Thyroid gland (tissue), 4 donors: Measurements from ENCODE around the gene ACAD9. TPM values are rescaled to one million over a fixed set of nuclear protein-coding genes. Genes with fewer than 3 reads are reported as not detected.

Experiments
- DNase-seq, 2 donors: peaks; one replicate each; pipeline ENCODE4 v3.0.0-alpha.2; 2019
- H3K27ac ChIP-seq, 3 donors: fragments of 200-600 bp; sonication (generic); 1 replicate in 2 of 3; 2 replicates in 1 of 3; pipeline ENCODE4 v1.5.1; 2016 to 2019; ENCODE audit warnings: mild to moderate bottlenecking in 1 of 3, moderate library complexity in 1 of 3
- H3K27me3 ChIP-seq: fragments of 200-600 bp; sonication (generic); one replicate; pipeline ENCODE4 v1.5.1; 2019
- H3K36me3 ChIP-seq, 2 donors: fragments of 200-600 bp; sonication (generic); one replicate each; pipeline ENCODE4 v1.5.1; 2016 to 2019
- H3K4me1 ChIP-seq, 2 donors: fragments of 200-600 bp; sonication (generic); one replicate each; pipeline ENCODE4 v1.5.1; 2017 to 2019
- H3K4me3 ChIP-seq, 3 donors: fragments of 200-600 bp; sonication (generic); replicated peaks in 1 of 3; 1 replicate in 2 of 3; 2 replicates in 1 of 3; pipeline ENCODE4 v1.5.1; 2016; ENCODE audit warnings: mild to moderate bottlenecking in 1 of 3
- H3K9me3 ChIP-seq: fragments of 200-600 bp; sonication (generic); one replicate; pipeline ENCODE4 v1.5.1; 2017
- POLR2A ChIP-seq, 2 donors: fragments of 450-650 bp; IDR thresholded peaks; one replicate each; pipeline ENCODE4 v1.6.1; 2017; ENCODE audit warnings: antibody characterized with exemption in 2 of 2, mild to moderate bottlenecking in 2 of 2, moderate library complexity in 1 of 2
- WGBS, 2 donors: methylation state at CpG; one replicate each; pipeline ENCODE4 v1.1.5; 2017; 5-methylcytosine and 5-hydroxymethylcytosine counted together
- intact Hi-C: fragments of 100-400 bp; cut with DNase I; formaldehyde crosslinking; loops from one replicate; pipeline ENCODE4 v1.15.1; 2023
- total RNA-seq, 4 donors: library from RNA; depleted of rRNA; stranded (reverse); fragments of >200 nt; gene quantifications; one replicate each; pipeline ENCODE4 v1.2.3, GENCODE V29; 2016
- TF ChIP-seq, protein P1 (sequence below), 6 experiments: fragments of 200-600 bp in 3 of 6; fragments of 450-650 bp in 3 of 6; sonication (generic) in 3 of 6; IDR thresholded peaks; one replicate each; pipeline ENCODE4 v1.5.1; 2016 to 2019; ENCODE audit warnings: antibody characterized with exemption in 6 of 6, mild to moderate bottlenecking in 2 of 6, inconsistent platforms in 1 of 6, moderate library complexity in 1 of 6

Gene ACAD9
- total RNA-seq, 4 donors from 2014 or later: 38.4 to 78.8 (median 61.0) TPM

DNA sequence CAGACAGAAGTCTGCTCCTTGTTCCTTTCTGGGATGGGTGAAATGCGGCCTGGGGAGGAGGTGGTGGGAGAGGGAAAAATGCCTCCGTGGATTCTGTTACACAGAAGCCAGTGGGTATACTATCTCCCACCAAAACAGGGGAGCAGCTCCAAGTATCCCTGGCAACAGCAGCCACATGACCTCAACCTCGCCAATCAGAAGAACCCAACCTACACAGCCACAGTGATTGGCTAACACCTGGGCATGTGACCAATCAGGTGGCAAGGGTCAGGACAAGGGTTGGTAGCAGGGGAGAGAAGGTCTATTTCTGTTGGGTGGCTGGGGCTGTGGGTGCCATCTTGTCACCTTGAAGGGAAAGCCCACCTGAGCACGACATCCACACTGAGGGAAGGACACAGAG, 9.1 kb upstream of the ACAD9 start:
- Histone ChIP-seq H3K4me1 (no peaks in the 10 kb centered on the region), H3K27ac (no peak overlapping the region), H3K27me3 (no peaks in the 10 kb centered on the region), H3K36me3 (no peaks in the 10 kb centered on the region), H3K9me3 (no peaks in the 10 kb centered on the region), H3K4me3 (no peak overlapping the region)
- no peak for TF ChIP-seq POLR2A (IDR thresholded peaks at IDR 0.05)
- TF ChIP-seq, protein P1, sequence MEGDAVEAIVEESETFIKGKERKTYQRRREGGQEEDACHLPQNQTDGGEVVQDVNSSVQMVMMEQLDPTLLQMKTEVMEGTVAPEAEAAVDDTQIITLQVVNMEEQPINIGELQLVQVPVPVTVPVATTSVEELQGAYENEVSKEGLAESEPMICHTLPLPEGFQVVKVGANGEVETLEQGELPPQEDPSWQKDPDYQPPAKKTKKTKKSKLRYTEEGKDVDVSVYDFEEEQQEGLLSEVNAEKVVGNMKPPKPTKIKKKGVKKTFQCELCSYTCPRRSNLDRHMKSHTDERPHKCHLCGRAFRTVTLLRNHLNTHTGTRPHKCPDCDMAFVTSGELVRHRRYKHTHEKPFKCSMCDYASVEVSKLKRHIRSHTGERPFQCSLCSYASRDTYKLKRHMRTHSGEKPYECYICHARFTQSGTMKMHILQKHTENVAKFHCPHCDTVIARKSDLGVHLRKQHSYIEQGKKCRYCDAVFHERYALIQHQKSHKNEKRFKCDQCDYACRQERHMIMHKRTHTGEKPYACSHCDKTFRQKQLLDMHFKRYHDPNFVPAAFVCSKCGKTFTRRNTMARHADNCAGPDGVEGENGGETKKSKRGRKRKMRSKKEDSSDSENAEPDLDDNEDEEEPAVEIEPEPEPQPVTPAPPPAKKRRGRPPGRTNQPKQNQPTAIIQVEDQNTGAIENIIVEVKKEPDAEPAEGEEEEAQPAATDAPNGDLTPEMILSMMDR (IDR thresholded peaks at IDR 0.05): no peak
- 91 to 100% methylated on average over 4 of the region's 4 CpGs for WGBS, 2 donors
- intact Hi-C loops: no loop called here
- no peak for DNase-seq

DNA sequence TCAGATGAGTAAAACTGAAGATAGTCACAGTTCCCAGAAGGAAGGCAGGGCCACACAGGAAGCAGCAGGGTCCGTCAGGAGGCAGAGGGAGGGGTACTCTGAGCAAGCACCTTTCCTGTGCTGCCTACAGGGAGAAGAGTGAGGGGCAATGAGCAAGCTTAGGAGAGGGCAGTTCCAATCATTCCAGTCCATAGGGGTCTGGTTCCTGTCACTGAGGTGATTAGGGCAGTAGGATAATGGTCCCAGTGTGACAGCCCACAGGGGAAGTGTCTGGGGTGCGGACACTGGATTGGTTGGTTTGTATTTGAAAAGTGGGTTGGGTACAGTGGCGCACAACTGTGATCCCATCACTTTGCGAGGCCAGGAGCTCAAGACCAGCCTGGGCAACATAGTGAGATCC, 7.1 kb upstream of the ACAD9 start:
- intact Hi-C loops: no loop called here
- Histone ChIP-seq H3K27ac (no peak overlapping the region), H3K4me1 (no peaks in the 10 kb centered on the region), H3K36me3 (no peaks in the 10 kb centered on the region), H3K27me3 (no peaks in the 10 kb centered on the region), H3K9me3 (no peaks in the 10 kb centered on the region), H3K4me3 (no peak overlapping the region)
- TF ChIP-seq, protein P1 (IDR thresholded peaks at IDR 0.05): no peak
- TF ChIP-seq POLR2A (IDR thresholded peaks at IDR 0.05): no peak
- 89 to 92% methylated on average over 4 of the region's 4 CpGs for WGBS, 2 donors
- no peak for DNase-seq

GRCh38 chr3:128872744-128873143, 6.7 kb upstream of the ACAD9 start:
- intact Hi-C loops: no loop called here
- H3K36me3 ChIP-seq: no peaks in the 10 kb centered on the region
- WGBS, 2 donors: 92 to 93% methylated on average over 8 of the region's 8 CpGs

DNA sequence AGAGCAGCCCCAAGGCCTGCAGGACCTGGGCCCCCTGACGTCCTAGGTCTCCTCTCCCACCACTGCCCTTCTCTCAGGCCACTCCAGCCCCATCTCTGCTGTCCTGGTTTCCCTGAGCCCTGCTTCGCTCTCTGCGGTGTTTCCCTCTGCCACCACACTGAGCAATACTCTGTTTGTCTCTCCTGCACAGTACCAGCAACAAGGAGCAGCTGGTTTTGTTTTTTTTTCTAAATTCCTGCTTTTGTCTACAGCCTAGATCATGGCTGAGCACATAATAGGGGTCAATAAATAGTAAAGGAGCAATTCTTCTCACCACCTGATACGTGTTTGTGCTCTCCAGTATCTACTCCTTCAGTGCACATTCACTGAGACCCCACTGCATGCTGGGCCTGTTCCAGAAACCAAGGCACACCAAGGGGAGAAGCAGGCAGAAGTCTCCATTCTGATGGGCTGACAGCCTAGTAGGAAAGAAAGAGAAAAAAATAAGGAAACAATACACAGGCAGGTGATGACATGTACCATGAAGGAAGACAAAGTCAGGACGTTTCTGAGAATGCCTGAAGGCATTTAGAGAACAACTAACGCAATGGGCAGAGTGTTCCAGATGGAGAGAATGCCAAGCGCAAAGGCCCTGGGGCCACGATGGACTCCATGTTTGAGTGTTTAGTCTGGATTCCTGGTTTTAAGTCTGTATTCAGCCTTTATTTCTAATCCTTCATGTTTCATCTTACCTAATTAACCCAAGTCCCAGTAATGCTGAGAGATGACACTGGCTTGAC, 6.0 kb upstream of the ACAD9 start:
- Histone ChIP-seq H3K9me3 (no peaks in the 10 kb centered on the region), H3K36me3 (no peaks in the 10 kb centered on the region), H3K4me3 (no peak overlapping the region), H3K27me3 (no peaks in the 10 kb centered on the region), H3K27ac (no peak overlapping the region), H3K4me1 (peaks cover 7 to 9% of the 10 kb centered on the region in 2 donors)
- no peak for DNase-seq
- intact Hi-C loops: no loop called here
- TF ChIP-seq POLR2A (IDR thresholded peaks at IDR 0.05): no peak
- TF ChIP-seq, protein P1 (IDR thresholded peaks at IDR 0.05): no peak
- 64 to 69% methylated on average over 8 of the region's 8 CpGs for WGBS, 2 donors

More at GRCh38 chr3:128872744-128873143, 6.7 kb upstream of the ACAD9 start:
- H3K27me3 ChIP-seq: no peaks in the 10 kb centered on the region
- DNase-seq: no peak
- peaks cover under 1 to 2% of the 10 kb centered on the region in 2 donors for H3K4me1 ChIP-seq
- H3K9me3 ChIP-seq: no peaks in the 10 kb centered on the region
- H3K4me3 ChIP-seq: no peak overlapping the region
- H3K27ac ChIP-seq: no peak overlapping the region
- TF ChIP-seq, protein P1 (IDR thresholded peaks at IDR 0.05): no peak
- no peak for TF ChIP-seq POLR2A (IDR thresholded peaks at IDR 0.05)

GRCh38 chr3:128874481-128875180, 4.8 kb upstream of the ACAD9 start:
- 33 to 48% methylated on average over 3 of the region's 3 CpGs for WGBS, 2 donors
- Histone ChIP-seq H3K4me1 (peaks cover 9 to 11% of the 10 kb centered on the region in 2 donors), H3K27ac (no peak overlapping the region), H3K9me3 (no peaks in the 10 kb centered on the region), H3K36me3 (no peaks in the 10 kb centered on the region), H3K27me3 (no peaks in the 10 kb centered on the region), H3K4me3 (no peak overlapping the region)
- DNase-seq: no peak
- intact Hi-C loops: no loop called here
- TF ChIP-seq, protein P1 (IDR thresholded peaks at IDR 0.05): no peak
- TF ChIP-seq POLR2A (IDR thresholded peaks at IDR 0.05): no peak
